Measurements from ENCODE around the gene GABARAP. TPM values are rescaled to one million over a fixed set of nuclear protein-coding genes. Genes with fewer than 3 reads are reported as not detected.

The GABARAP gene
- total and polyA plus RNA-seq, 2 of the 13 experiments (the other 11 are each of a cell fraction or from before 2014, with no cell fraction given) = 161 to 310 TPM

GRCh38 chr17:7214300-7215135 lies 27.7 kb downstream of the GABARAP start:
- Histone ChIP-seq H2AFZ (ENCODE audit: low read length) (no peak overlapping the region), H4K20me1 (ENCODE audit: insufficient read depth, low read length) (no peaks in the 10 kb centered on the region), H3K4me1 (ENCODE audit: insufficient read depth, low read length) (peaks cover 56% of the 10 kb centered on the region), H3K36me3 (replicated peaks in 1 of 2; ENCODE audit: control insufficient read depth in 1 of 2, insufficient read depth in 2 of 2, low read length in 2 of 2) (no peaks in the 10 kb centered on the region), H3K4me2 (ENCODE audit: low read depth, low read length) (peak overlapping the region; percentile 77), H3K9ac (ENCODE audit: insufficient read depth, low read depth, low read length) (peak overlapping the region; percentile 28), H3K27ac (ENCODE audit: extremely low read length, insufficient read depth, low read length) (peak overlapping the region; percentile 53), H3K9me3 (ENCODE audit: low read length) (no peaks in the 10 kb centered on the region), H3K27me3 (ENCODE audit: control insufficient read depth in 1 of 2, insufficient read depth in 2 of 2, low read length in 2 of 2) (peaks cover 0 to 4% of the 10 kb centered on the region in 2 experiments; a peak in 2 of 5 replicates), H3K79me2 (ENCODE audit: insufficient read depth, low read length) (no peaks in the 10 kb centered on the region), H3K4me3 (replicated peaks in 1 of 3; ENCODE audit: insufficient read depth in 1 of 3, low read depth in 2 of 3, low read length in 3 of 3) (peak overlapping the region; percentile 29 to 68 (median 55))
- DNase-seq (ENCODE audit: low spot score) (peak; percentile 95), FAIRE-seq (peak; percentile 76), ATAC-seq (peak; percentile 88)
- ChIA-PET POLR2A (interaction anchor here (0.8 to 2.9 kb wide), 8 partner anchors 20 to 179 kb away, joined by 3 to 35 read pairs (median 5); partner anchors contain the start of genes ASGR1, ASGR2, DVL2 and SLC16A13), CTCF (ENCODE audit: low intra/inter-chr PET ratio, low total read pairs) (interaction anchor here (1.9 kb wide), 1 partner anchor 169 kb away, joined by 10 read pairs; no protein-coding TSS in a partner anchor)
- BruUV-seq (replicated peaks) = no TSS peak
- in situ Hi-C loops (cut with HindIII; ENCODE audit: extremely low pct_ligation_motif_present, low pct_unique_long_range_greater_than_20kb) = loop anchor here (5.0 kb wide), 1 partner anchor 37 kb away; the partner anchor contains the start of gene ASGR1
- intact Hi-C loops (cut with micrococcal nuclease; ENCODE audit: unreplicated experiment) = loop anchor here (5.0 kb wide), 1 partner anchor 37 kb away; the partner anchor contains the start of gene ASGR1
- 2% methylated on average over 32 of the region's 45 CpGs for WGBS (ENCODE audit: low lambda C conversion rate)
- TF ChIP-seq RFXANK (CRISPR knock-in tag; IDR thresholded peaks at IDR 0.05) (0 out of 2 replicates have a peak, but pooled peaks have one; percentile 79), ATM (IDR thresholded peaks at IDR 0.05; ENCODE audit: borderline replicate concordance) (no peak), NFYB (CRISPR knock-in tag; IDR thresholded peaks at IDR 0.05) (peak; percentile 86), ZNF234 (CRISPR knock-in tag; conservative IDR thresholded peaks at IDR 0.05) (no peak), ARNT2 (CRISPR knock-in tag; IDR thresholded peaks at IDR 0.05; ENCODE audit: low read depth) (no peak), ARID4A (CRISPR knock-in tag; IDR thresholded peaks at IDR 0.05; ENCODE audit: borderline replicate concordance) (no peak; the same call in 1 of the 2 replicates), CBFB (CRISPR knock-in tag; IDR thresholded peaks at IDR 0.05) (no peak), AHDC1 (CRISPR knock-in tag; IDR thresholded peaks at IDR 0.05; ENCODE audit: borderline replicate concordance) (no peak), ZNF256 (CRISPR knock-in tag; conservative IDR thresholded peaks at IDR 0.05) (no peak)
